Measurements from ENCODE around the gene MATK.

The MATK gene

DNA sequence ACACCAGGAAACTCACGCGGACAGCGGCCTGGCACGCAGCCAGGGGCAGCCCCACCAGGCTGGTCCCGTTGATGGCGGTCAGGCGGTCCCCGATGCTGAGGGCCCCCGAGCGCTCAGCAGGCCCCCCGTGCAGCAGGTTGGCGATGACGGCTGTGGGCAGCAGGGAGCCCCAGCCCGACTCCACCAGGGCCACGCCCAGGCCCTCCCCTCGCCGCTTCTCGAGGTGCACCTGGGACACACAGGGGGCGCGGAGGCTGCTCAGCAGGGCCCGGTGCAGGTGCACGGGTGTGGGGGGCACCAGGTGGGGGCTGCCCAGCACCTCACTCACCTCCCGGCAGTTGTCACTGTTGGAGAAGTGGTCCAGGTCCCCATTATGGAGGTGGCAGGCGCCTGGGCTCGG lies 33.7 kb downstream of the MATK start:
- TF ChIP-seq ZNF585B (tag by site-specific recombination; IDR thresholded peaks at IDR 0.05), result no peak
- TF ChIP-seq ZNF394 (tag by site-specific recombination; IDR thresholded peaks at IDR 0.05; ENCODE audit: borderline replicate concordance), result no peak
- no peak for TF ChIP-seq ZNF837 (tag by site-specific recombination; IDR thresholded peaks at IDR 0.05)
- no peak for TF ChIP-seq ZNF2 (tag by site-specific recombination; IDR thresholded peaks at IDR 0.05)
- no peak for TF ChIP-seq ZNF266 (tag by site-specific recombination; IDR thresholded peaks at IDR 0.05; ENCODE audit: low read depth)
- TF ChIP-seq ZNF114 (tag by site-specific recombination; IDR thresholded peaks at IDR 0.05), result no peak
- no peak for TF ChIP-seq ZNF37A (tag by site-specific recombination; IDR thresholded peaks at IDR 0.05)
- no peak for TF ChIP-seq ZBTB17 (tag by site-specific recombination; IDR thresholded peaks at IDR 0.05)
- no peak for TF ChIP-seq ZBTB49 (tag by site-specific recombination; IDR thresholded peaks at IDR 0.05; ENCODE audit: low read depth)
- TF ChIP-seq, protein P1, sequence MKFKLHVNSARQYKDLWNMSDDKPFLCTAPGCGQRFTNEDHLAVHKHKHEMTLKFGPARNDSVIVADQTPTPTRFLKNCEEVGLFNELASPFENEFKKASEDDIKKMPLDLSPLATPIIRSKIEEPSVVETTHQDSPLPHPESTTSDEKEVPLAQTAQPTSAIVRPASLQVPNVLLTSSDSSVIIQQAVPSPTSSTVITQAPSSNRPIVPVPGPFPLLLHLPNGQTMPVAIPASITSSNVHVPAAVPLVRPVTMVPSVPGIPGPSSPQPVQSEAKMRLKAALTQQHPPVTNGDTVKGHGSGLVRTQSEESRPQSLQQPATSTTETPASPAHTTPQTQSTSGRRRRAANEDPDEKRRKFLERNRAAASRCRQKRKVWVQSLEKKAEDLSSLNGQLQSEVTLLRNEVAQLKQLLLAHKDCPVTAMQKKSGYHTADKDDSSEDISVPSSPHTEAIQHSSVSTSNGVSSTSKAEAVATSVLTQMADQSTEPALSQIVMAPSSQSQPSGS (tag by site-specific recombination; IDR thresholded peaks at IDR 0.05; ENCODE audit: low read depth), result no peak
- TF ChIP-seq ZNF626 (tag by site-specific recombination; IDR thresholded peaks at IDR 0.05), result no peak
- Histone ChIP-seq H3K4me3 (ENCODE audit: low read depth, low read length) (no peak overlapping the region), H3K36me3 (ENCODE audit: control insufficient read depth in 2 of 2, insufficient read depth in 1 of 2, low read length in 2 of 2) (peaks cover 6 to 27% of the 10 kb centered on the region in 2 experiments; a peak in 2 of 3 replicates), H3K27ac (ENCODE audit: extremely low read depth, low read depth, low read length) (no peak overlapping the region), H3K9me3 (ENCODE audit: control insufficient read depth, insufficient read depth, low read depth, low read length) (no peaks in the 10 kb centered on the region), H3K4me1 (ENCODE audit: control insufficient read depth, insufficient read depth, low read length) (no peaks in the 10 kb centered on the region)
- CTCF ChIA-PET, result no interaction called here
- POLR2A ChIA-PET, result interaction anchor here (1.4 kb wide), 1 partner anchor 10 kb away, joined by 6 read pairs; the partner anchor contains the start of gene MRPL54

- Histone ChIP-seq H3K4me3 (ENCODE audit: low read depth, low read length) (no peak overlapping the region), H3K36me3 (ENCODE audit: control insufficient read depth in 2 of 2, insufficient read depth in 1 of 2, low read length in 2 of 2) (peaks cover 0 to 27% of the 10 kb centered on the region in 2 experiments; a peak in 2 of 3 replicates), H3K9me3 (ENCODE audit: control insufficient read depth, insufficient read depth, low read depth, low read length) (no peaks in the 10 kb centered on the region), H3K4me1 (ENCODE audit: control insufficient read depth, insufficient read depth, low read length) (no peaks in the 10 kb centered on the region), H3K27ac (ENCODE audit: extremely low read depth, low read depth, low read length) (no peak overlapping the region)
- CTCF ChIA-PET, result interaction anchor here (0.6 to 1.4 kb wide), 2 partner anchors 11 to 560 kb away, joined by 3 to 4 read pairs; no protein-coding TSS in a partner anchor
- TF ChIP-seq ZNF623 (tag by site-specific recombination; IDR thresholded peaks at IDR 0.05) (no peak), ZNF221 (tag by site-specific recombination; IDR thresholded peaks at IDR 0.05; ENCODE audit: borderline replicate concordance) (no peak), ZNF518A (tag by site-specific recombination; conservative IDR thresholded peaks at IDR 0.05; ENCODE audit: low read depth) (no peak), ZNF223 (tag by site-specific recombination; IDR thresholded peaks at IDR 0.05) (no peak), KLF10 (tag by site-specific recombination; IDR thresholded peaks at IDR 0.05) (no peak), ZNF768 (tag by site-specific recombination; IDR thresholded peaks at IDR 0.05) (no peak), ZNF155 (tag by site-specific recombination; IDR thresholded peaks at IDR 0.05) (no peak)
- POLR2A ChIA-PET, result interaction anchor here (0.6 kb wide), 1 partner anchor 139 kb away, joined by 5 read pairs; no protein-coding TSS in a partner anchor
Observed at GRCh38 chr19:3751236-3751635, 34.9 kb downstream of the MATK start.

Data from HEK293 (cell line).